ENCODE data around the gene TMEM98. TPM values are rescaled to one million over a fixed set of nuclear protein-coding genes. Genes with fewer than 3 reads are reported as not detected.
"Not testable (repeated sequence)": the region's sequence is repeated elsewhere in the genome, so short reads cannot be mapped to it uniquely, and the experiment has no call there.

The TMEM98 gene
- total and polyA plus RNA-seq, 2 of the 8 experiments (the other 6 are each of a cell fraction or from before 2014, with no cell fraction given), result 86.1 to 232 TPM

DNA sequence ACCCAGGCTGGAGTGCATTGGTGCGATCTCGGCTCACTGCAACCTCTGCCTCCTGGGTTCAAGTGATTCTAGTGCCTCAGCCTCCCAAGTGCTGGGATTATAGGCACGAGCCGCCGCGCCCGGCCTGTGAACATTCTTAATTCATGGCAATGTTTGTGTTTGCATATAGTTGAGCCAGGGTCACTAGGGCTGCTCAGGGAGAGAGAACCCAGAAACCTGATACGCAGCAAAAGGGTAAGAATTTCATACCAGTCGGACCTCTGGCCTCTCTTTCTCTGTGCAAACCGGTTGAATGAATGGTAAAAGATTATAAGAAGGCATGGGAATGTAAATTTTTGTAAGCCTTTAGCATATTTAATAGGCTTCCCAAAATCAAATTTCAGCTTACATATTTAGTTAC is 6.9 kb upstream of the TMEM98 start (continued):
- TF ChIP-seq, protein P1, sequence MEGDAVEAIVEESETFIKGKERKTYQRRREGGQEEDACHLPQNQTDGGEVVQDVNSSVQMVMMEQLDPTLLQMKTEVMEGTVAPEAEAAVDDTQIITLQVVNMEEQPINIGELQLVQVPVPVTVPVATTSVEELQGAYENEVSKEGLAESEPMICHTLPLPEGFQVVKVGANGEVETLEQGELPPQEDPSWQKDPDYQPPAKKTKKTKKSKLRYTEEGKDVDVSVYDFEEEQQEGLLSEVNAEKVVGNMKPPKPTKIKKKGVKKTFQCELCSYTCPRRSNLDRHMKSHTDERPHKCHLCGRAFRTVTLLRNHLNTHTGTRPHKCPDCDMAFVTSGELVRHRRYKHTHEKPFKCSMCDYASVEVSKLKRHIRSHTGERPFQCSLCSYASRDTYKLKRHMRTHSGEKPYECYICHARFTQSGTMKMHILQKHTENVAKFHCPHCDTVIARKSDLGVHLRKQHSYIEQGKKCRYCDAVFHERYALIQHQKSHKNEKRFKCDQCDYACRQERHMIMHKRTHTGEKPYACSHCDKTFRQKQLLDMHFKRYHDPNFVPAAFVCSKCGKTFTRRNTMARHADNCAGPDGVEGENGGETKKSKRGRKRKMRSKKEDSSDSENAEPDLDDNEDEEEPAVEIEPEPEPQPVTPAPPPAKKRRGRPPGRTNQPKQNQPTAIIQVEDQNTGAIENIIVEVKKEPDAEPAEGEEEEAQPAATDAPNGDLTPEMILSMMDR (IDR thresholded peaks at IDR 0.05; ENCODE audit: control extremely low read depth in 1 of 3, insufficient read depth in 1 of 3, low read depth in 1 of 3, low read length in 3 of 3), result no peak
- TF ChIP-seq RAD21 (IDR thresholded peaks at IDR 0.05 in 1 of 2, conservative IDR thresholded peaks at IDR 0.05 in 1 of 2; ENCODE audit: low read depth in 2 of 2, low read length in 2 of 2) (no peak), NANOG (IDR thresholded peaks at IDR 0.05; ENCODE audit: insufficient read depth, low read depth, low read length, poor library complexity, severe bottlenecking) (no peak), RNF2 (IDR thresholded peaks at IDR 0.05; ENCODE audit: borderline replicate concordance, low read depth, low read length, missing control alignments, poor library complexity, severe bottlenecking) (no peak), KDM1A (IDR thresholded peaks at IDR 0.05; ENCODE audit: borderline replicate concordance, low read length) (no peak), RXRA (IDR thresholded peaks at IDR 0.05; ENCODE audit: insufficient read depth, low read depth, low read length) (no peak), YY1 (IDR thresholded peaks at IDR 0.05; ENCODE audit: low read depth, low read length) (no peak), BACH1 (IDR thresholded peaks at IDR 0.05; ENCODE audit: low read length) (no peak)

DNA sequence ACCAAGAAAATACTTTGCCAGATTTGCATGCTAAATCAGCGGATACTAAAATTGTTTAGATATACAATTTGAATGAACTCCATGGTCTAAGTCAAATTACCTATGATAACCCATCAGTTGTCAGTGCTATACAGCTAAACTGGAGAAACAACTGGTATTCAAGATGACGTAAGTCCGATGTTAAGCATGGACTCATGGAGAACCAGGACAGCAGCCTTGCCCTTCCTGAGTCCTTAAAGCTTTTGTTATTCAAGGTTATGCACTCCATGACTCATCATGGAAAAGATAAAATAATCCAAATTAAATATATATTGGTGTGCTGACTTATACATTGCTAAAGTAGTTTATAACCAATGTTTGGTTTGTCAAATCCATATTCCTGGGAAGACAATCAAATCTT is 4.0 kb upstream of the TMEM98 start:
- H4K20me1 ChIP-seq (replicated peaks in 1 of 2; ENCODE audit: control insufficient read depth in 1 of 2, insufficient read depth in 2 of 2, low read length in 2 of 2); H2BK12ac ChIP-seq (ENCODE audit: low read depth, low read length); H3K27me3 ChIP-seq (replicated peaks in 1 of 4; ENCODE audit: control insufficient read depth in 3 of 4, extremely low read depth in 1 of 4, insufficient read depth in 3 of 4, low read length in 3 of 4); H3K23ac ChIP-seq (ENCODE audit: insufficient read length); H3K9me3 ChIP-seq (ENCODE audit: insufficient read depth in 2 of 2, low read depth in 1 of 2, low read length in 1 of 2); H4K5ac ChIP-seq (ENCODE audit: insufficient read length, low read depth, low read length); H2AK5ac ChIP-seq (ENCODE audit: low read depth, low read length); H3K4ac ChIP-seq (replicated peaks; ENCODE audit: insufficient read length, low read depth, low read length); H2BK120ac ChIP-seq (replicated peaks; ENCODE audit: low read depth, low read length); H3K56ac ChIP-seq (replicated peaks; ENCODE audit: insufficient read length, low read depth, low read length); H2AFZ ChIP-seq (ENCODE audit: low read length); H3K4me3 ChIP-seq (ENCODE audit: extremely low read depth in 1 of 4, insufficient read depth in 2 of 4, low read depth in 3 of 4, low read length in 4 of 4); H2BK20ac ChIP-seq (ENCODE audit: low read length); H2BK5ac ChIP-seq (ENCODE audit: low read depth, low read length); H3K4me2 ChIP-seq (ENCODE audit: insufficient read depth in 1 of 2, low read depth in 2 of 2, low read length in 2 of 2); FAIRE-seq; H4K91ac ChIP-seq (replicated peaks; ENCODE audit: insufficient read length, low read length); H4K8ac ChIP-seq (ENCODE audit: extremely low read depth, insufficient read depth, low read length); H2BK15ac ChIP-seq (ENCODE audit: low read length); H3K27ac ChIP-seq (ENCODE audit: low read depth, low read length); H3K18ac ChIP-seq (ENCODE audit: extremely low read depth, low read length); DNase-seq (ENCODE audit: low read depth in 1 of 2, low spot score in 2 of 2); H3K36me3 ChIP-seq (ENCODE audit: control insufficient read depth in 2 of 4, insufficient read depth in 4 of 4, low read length in 3 of 4); H3K79me2 ChIP-seq (ENCODE audit: control insufficient read depth in 1 of 2, insufficient read depth in 2 of 2, low read length in 2 of 2); POLR2A ChIA-PET (ENCODE audit: partially characterized antibody); H3K9ac ChIP-seq (replicated peaks in 1 of 4; ENCODE audit: extremely low read depth in 1 of 4, low read depth in 3 of 4, low read length in 3 of 4); H3K79me1 ChIP-seq (ENCODE audit: low read depth, low read length); H3K14ac ChIP-seq (ENCODE audit: insufficient read length): not testable (repeated sequence)
- H3K23me2 ChIP-seq (ENCODE audit: low read depth, low read length), result peaks cover 11% of the 10 kb centered on the region
- CTCF ChIA-PET (ENCODE audit: partially characterized antibody), result interaction anchor here (0.8 to 1.6 kb wide), 2 partner anchors 14 to 16 kb away, joined by 3 to 4 read pairs; no protein-coding TSS in a partner anchor
- 88% methylated on average over 3 of the region's 3 CpGs; no CpG with 5 or more reads in 1 of the 2 experiments for WGBS, 2 experiments (ENCODE audit: extremely low coverage in 1 of 2, insufficient coverage in 1 of 2, insufficient read length in 1 of 2, insufficient replicate concordance in 2 of 2, low coverage in 1 of 2, low lambda C conversion rate in 2 of 2, missing lambda C conversion rate in 1 of 2)
- peaks cover 0 to 14% (median 8%) of the 10 kb centered on the region in 4 experiments; a peak in 5 of 7 replicates for H3K4me1 ChIP-seq (replicated peaks in 1 of 4; ENCODE audit: control insufficient read depth in 3 of 4, insufficient read depth in 4 of 4, low read length in 3 of 4)
